OCI-LY1 (cell line): ENCODE results near the gene VAV3.

ENCODE experiments used
- H2AFZ ChIP-seq: fragments of 200-600 bp; sonication (generic), shearing (Covaris generic); 2 replicates; pipeline ENCODE4 v1.6.0; 2014; ENCODE audit warnings: antibody characterized with exemption, mild to moderate bottlenecking, low read length
- H3F3A ChIP-seq: fragments of 200-600 bp; sonication (generic), shearing (Covaris generic); 2 replicates; pipeline ENCODE4 v1.6.0; 2014; ENCODE audit warnings: mild to moderate bottlenecking, antibody characterized with exemption, low read length, moderate library complexity; ENCODE audit not compliant: insufficient read depth
- H3K27ac ChIP-seq: fragments of 200-600 bp; sonication (generic); 2 replicates; pipeline ENCODE4 v1.5.1; 2014; ENCODE audit warnings: low read length, mixed run types, mild to moderate bottlenecking, low read depth; ENCODE audit not compliant: poor library complexity, severe bottlenecking
- H3K27me3 ChIP-seq: fragments of 200-600 bp; sonication (generic); 2 replicates; pipeline ENCODE4 v1.6.0; 2014; ENCODE audit warnings: antibody characterized with exemption, mild to moderate bottlenecking, low read length, moderate library complexity; ENCODE audit not compliant: insufficient read depth
- H3K36me3 ChIP-seq: fragments of 200-600 bp; sonication (generic); 2 replicates; pipeline ENCODE4 v1.6.1; 2014; ENCODE audit warnings: mild to moderate bottlenecking, antibody characterized with exemption, low read length, moderate library complexity, mixed read lengths; ENCODE audit not compliant: insufficient read depth
- H3K4me1 ChIP-seq: fragments of 200-600 bp; sonication (generic); 2 replicates; pipeline ENCODE4 v1.5.1; 2014; ENCODE audit warnings: mild to moderate bottlenecking, low read length, moderate library complexity; ENCODE audit not compliant: insufficient read depth, severe bottlenecking
- H3K4me2 ChIP-seq: fragments of 200-600 bp; sonication (generic), shearing (Covaris generic); 2 replicates; pipeline ENCODE4 v1.6.1; 2014; ENCODE audit warnings: low read length
- H3K4me3 ChIP-seq: fragments of 200-600 bp; sonication (generic); 2 replicates; pipeline ENCODE4 v1.5.1; 2014; ENCODE audit warnings: low read length, low read depth, mild to moderate bottlenecking, mixed read lengths; ENCODE audit not compliant: poor library complexity, severe bottlenecking
- H3K79me2 ChIP-seq: fragments of 200-600 bp; shearing (Covaris generic); 2 replicates; pipeline ENCODE4 v1.6.1; 2016; ENCODE audit warnings: mixed run types, low read length, mixed read lengths; ENCODE audit not compliant: insufficient read depth
- H3K9ac ChIP-seq: fragments of 200-600 bp; sonication (generic), shearing (Covaris generic); 2 replicates; pipeline ENCODE4 v1.6.1; 2014; ENCODE audit warnings: mild to moderate bottlenecking, low read length, mixed read lengths
- H3K9me2 ChIP-seq: fragments of 200-600 bp; sonication (generic), shearing (Covaris generic); 2 replicates; pipeline ENCODE4 v1.6.1; 2014; ENCODE audit warnings: low read depth, mild to moderate bottlenecking, low read length, mixed read lengths
- H3K9me3 ChIP-seq: fragments of 200-600 bp; shearing (Covaris generic); 2 replicates; pipeline ENCODE4 v1.6.1; 2014; ENCODE audit warnings: low read length, mixed read lengths
- H4K20me1 ChIP-seq: fragments of 200-600 bp; sonication (generic), shearing (Covaris generic); 2 replicates; pipeline ENCODE4 v1.6.0; 2016; ENCODE audit warnings: mild to moderate bottlenecking, low read length; ENCODE audit not compliant: insufficient read depth
- CTCF ChIP-seq: fragments of 200-600 bp; sonication (generic), shearing (Covaris generic); IDR thresholded peaks from 2 replicates; pipeline ENCODE4 v1.5.1; 2017; ENCODE audit warnings: mild to moderate bottlenecking, antibody characterized with exemption, low read length, moderate library complexity, mixed read lengths
- EZH2 ChIP-seq: fragments of 200-600 bp; sonication (generic), shearing (Covaris generic); IDR thresholded peaks from 2 replicates; pipeline ENCODE4 v1.8.0; 2017; ENCODE audit warnings: borderline replicate concordance, mixed run types, mild to moderate bottlenecking, antibody characterized with exemption, low read length, moderate library complexity, mixed read lengths

Gene VAV3

GRCh38 chr1:107866870-107867269 lies 98.1 kb downstream of the VAV3 start:
- Histone ChIP-seq H2AFZ (no peak overlapping the region), H3K9ac (no peak overlapping the region), H3K27me3 (no peaks in the 10 kb centered on the region), H3F3A (no peaks in the 10 kb centered on the region), H4K20me1 (no peaks in the 10 kb centered on the region), H3K4me3 (no peak overlapping the region), H3K27ac (peak overlapping the region; percentile 70), H3K9me3 (no peaks in the 10 kb centered on the region), H3K4me1 (peaks cover 87% of the 10 kb centered on the region), H3K4me2 (no peak overlapping the region), H3K36me3 (no peaks in the 10 kb centered on the region), H3K79me2 (no peaks in the 10 kb centered on the region), H3K9me2 (no peaks in the 10 kb centered on the region)
- TF ChIP-seq EZH2 = no peak
- TF ChIP-seq CTCF = no peak

DNA sequence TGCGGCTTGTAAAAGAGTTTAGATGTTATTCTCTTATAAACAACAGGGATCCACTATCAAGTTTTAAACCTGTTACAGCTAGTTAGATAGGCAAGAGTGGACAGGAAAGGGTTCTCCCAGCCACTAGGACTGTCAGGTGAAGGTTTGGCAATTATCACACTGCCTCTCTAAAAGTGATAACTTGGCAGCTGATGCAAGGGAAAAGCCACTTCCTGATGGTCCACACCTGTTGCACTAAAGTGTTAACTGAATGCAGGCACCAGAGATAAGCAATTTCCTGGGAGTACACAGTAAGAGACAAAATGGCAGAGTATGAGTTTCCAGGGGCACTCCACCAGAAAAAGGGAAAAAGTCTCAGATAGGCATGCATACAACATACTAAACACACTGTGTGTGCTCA lies 99.4 kb downstream of the VAV3 start:
- peaks cover 87% of the 10 kb centered on the region for H3K4me1 ChIP-seq
- H3K36me3 ChIP-seq = no peaks in the 10 kb centered on the region
- no peak overlapping the region for H3K4me2 ChIP-seq
- H3K79me2 ChIP-seq = no peaks in the 10 kb centered on the region
- TF ChIP-seq CTCF (no peak), EZH2 (no peak)
- no peaks in the 10 kb centered on the region for H3K9me3 ChIP-seq
- peak overlapping the region; percentile 64 for H3K27ac ChIP-seq
- H3K27me3 ChIP-seq = no peaks in the 10 kb centered on the region
- no peaks in the 10 kb centered on the region for H3K9me2 ChIP-seq
- H3K9ac ChIP-seq = no peak overlapping the region; the same call in 1 of the 2 replicates
- H4K20me1 ChIP-seq = no peaks in the 10 kb centered on the region
- no peaks in the 10 kb centered on the region for H3F3A ChIP-seq
- H2AFZ ChIP-seq = no peak overlapping the region
- H3K4me3 ChIP-seq = no peak overlapping the region

DNA sequence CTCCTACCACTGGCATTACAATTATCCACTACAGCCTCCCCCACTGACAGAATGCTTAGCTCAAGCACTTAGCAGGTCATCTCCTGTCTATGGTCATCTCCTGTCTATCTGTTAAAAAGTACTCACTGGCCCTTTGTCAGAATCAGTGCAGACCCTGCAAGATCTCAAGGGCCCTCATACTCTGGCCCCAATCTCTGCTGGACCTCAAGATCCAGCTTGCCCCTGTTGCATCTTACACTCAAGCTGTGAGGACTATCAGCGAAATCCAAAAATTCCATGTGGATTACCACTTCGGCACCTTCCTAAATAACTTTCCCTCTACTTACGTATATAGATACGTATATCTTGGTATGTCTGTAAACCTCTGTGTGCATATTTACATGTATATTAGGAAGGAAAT lies 101.6 kb downstream of the VAV3 start:
- no peak overlapping the region for H2AFZ ChIP-seq
- H3K9me2 ChIP-seq = no peaks in the 10 kb centered on the region
- no peaks in the 10 kb centered on the region for H3K27me3 ChIP-seq
- H3K79me2 ChIP-seq = no peaks in the 10 kb centered on the region
- H3F3A ChIP-seq = no peaks in the 10 kb centered on the region
- H3K9me3 ChIP-seq = no peaks in the 10 kb centered on the region
- no peaks in the 10 kb centered on the region for H4K20me1 ChIP-seq
- no peak for TF ChIP-seq CTCF
- no peak for TF ChIP-seq EZH2
- no peaks in the 10 kb centered on the region for H3K36me3 ChIP-seq
- peak overlapping the region; percentile 6; the same call in 1 of the 2 replicates for H3K4me2 ChIP-seq
- H3K27ac ChIP-seq = peak overlapping the region; percentile 90
- peak overlapping the region; percentile 4; the same call in 1 of the 2 replicates for H3K9ac ChIP-seq
- peaks cover 89% of the 10 kb centered on the region for H3K4me1 ChIP-seq
- no peak overlapping the region for H3K4me3 ChIP-seq
